ENCODE measurements around the gene ICAM2.

Gene ICAM2

DNA sequence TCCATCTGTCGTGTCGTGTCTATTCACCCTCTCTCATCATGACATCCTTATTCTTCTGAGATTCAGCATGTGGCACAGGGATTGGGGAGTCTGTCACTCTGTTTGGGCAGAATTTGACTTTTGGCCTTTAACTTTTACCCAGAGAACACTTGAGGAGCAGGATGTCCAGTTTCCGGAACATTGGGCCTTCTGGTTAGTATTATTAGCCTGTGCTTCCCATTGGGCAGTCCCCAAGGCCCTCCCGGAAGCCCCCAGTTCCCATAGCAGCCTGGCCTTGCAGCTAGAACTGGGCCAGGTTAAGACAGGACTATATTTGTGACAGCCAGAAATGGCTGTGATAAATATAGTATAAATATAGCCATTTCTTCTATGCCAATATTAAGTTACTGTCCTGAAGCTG lies 57.3 kb downstream of the ICAM2 start:
- DNase-seq (ENCODE audit: low read depth) = no peak
- TF ChIP-seq, protein P1, sequence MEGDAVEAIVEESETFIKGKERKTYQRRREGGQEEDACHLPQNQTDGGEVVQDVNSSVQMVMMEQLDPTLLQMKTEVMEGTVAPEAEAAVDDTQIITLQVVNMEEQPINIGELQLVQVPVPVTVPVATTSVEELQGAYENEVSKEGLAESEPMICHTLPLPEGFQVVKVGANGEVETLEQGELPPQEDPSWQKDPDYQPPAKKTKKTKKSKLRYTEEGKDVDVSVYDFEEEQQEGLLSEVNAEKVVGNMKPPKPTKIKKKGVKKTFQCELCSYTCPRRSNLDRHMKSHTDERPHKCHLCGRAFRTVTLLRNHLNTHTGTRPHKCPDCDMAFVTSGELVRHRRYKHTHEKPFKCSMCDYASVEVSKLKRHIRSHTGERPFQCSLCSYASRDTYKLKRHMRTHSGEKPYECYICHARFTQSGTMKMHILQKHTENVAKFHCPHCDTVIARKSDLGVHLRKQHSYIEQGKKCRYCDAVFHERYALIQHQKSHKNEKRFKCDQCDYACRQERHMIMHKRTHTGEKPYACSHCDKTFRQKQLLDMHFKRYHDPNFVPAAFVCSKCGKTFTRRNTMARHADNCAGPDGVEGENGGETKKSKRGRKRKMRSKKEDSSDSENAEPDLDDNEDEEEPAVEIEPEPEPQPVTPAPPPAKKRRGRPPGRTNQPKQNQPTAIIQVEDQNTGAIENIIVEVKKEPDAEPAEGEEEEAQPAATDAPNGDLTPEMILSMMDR (conservative IDR thresholded peaks at IDR 0.05; ENCODE audit: low read length) = no peak
- no peak overlapping the region for H3K4me3 ChIP-seq (ENCODE audit: low read length)

DNA sequence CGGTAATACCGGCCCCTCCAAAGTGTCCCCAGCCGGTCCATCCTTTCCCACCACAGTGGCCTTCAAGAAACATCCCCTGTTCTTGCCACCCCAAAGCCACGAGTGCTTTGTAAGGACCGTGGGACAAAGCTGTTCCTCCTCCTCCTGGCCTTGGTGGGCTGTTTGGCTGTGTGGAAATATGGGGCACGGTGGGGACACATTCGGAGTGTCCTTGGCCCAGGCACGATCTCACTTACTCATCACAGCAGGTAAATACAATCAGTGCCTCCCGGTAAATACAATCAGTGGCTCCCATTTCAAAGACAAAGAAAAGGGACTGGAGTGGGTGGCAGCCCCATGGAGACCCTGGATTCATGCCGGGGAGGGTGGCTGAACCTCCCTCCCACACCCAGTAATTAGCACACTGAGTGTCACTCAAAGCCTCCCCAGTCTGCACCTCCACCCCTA lies 58.1 kb downstream of the ICAM2 start:
- no peak for DNase-seq (ENCODE audit: low read depth)
- no peak overlapping the region for H3K4me3 ChIP-seq (ENCODE audit: low read length)
- TF ChIP-seq, protein P1 (conservative IDR thresholded peaks at IDR 0.05; ENCODE audit: low read length) = no peak

DNA sequence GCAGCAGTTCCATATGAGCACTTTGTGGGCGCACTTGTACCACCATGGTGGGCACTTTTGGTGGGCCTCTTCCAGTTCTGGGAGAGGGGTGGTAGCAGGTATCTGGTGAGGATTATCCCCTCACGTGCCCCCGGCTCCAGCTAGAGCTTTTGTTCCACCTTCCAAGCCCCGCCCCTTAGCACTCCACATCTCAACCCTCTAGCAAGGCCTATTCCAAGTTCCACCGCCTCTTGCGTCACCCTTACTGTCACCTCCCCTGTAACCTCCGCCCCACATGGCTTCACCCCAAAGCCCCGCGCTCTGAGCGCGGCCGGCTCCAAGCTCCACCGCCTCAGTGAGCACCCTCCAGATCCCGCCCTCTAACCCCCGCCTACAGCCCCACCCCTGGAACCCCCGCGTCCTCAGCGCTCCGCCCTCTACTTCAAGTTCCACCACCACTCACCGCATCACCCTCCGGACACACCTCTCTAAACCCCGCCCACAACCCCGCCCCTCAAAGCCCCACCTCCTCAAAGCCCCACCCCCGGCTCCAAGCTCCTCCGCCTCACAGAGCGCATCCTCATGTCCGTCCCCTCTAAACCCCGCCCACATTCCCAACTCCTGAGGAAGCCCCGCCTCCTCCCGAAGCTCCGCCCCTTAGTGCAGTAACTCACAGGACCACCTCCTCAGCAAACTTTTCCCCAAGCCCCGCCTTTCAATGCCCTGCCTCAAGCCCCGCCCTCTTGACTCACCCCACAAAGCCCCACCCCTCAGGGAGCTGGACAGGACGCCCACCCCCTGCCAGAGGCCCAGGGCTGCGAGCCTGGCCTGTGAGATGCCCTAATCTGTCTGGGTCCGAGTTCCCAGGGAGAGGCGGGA lies 58.8 kb downstream of the ICAM2 start:
- H3K4me3 ChIP-seq (ENCODE audit: low read length) = peak overlapping the region; percentile 12; the same call in 1 of the 2 replicates
- TF ChIP-seq, protein P1 (conservative IDR thresholded peaks at IDR 0.05; ENCODE audit: low read length) = no peak
- DNase-seq (ENCODE audit: low read depth) = peak; percentile 37

DNA sequence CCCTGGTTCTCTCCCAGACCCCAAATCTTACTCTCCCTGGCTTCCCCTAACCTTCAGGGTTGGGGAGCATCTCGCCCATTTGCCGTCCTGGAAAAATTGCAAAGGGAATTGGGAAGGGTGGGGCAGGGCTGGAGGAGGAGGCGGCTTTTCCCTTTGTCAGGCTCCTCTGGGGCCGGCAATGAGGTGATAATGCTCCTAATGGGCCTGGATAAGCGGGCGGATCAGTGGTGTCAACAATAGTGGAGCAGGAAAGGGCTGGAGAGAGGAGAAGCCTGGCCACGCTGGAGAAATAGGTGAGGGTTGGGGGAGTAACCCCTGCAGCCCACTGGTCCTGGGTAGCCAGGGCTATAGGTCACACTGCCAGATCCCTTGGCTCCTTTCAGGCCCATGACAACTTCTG lies 60.0 kb downstream of the ICAM2 start:
- TF ChIP-seq, protein P1 (conservative IDR thresholded peaks at IDR 0.05; ENCODE audit: low read length) = no peak
- H3K4me3 ChIP-seq (ENCODE audit: low read length) = no peak overlapping the region
- DNase-seq (ENCODE audit: low read depth) = no peak

DNA sequence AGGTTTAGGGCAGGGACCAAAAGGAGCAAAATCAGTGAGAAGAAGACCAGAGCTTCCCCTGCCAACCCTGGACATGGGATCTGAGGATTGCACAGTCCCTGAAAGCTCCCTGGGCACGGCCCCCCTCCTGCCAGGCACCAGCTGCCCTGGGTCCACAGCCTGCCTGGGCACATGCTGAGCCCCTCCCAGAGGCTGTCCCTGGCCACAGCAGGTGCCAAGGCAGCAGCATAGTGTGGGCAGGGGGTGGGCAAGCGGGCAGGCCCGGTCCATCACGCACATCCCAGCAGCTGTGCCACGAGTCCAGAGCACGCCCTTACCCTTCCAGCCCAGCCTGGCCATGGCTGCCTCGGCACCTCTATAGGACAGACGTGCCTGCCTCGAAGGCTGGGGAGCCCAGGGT lies 60.4 kb downstream of the ICAM2 start:
- TF ChIP-seq, protein P1 (conservative IDR thresholded peaks at IDR 0.05; ENCODE audit: low read length) = no peak
- no peak overlapping the region for H3K4me3 ChIP-seq (ENCODE audit: low read length)
- DNase-seq (ENCODE audit: low read depth) = no peak

DNA sequence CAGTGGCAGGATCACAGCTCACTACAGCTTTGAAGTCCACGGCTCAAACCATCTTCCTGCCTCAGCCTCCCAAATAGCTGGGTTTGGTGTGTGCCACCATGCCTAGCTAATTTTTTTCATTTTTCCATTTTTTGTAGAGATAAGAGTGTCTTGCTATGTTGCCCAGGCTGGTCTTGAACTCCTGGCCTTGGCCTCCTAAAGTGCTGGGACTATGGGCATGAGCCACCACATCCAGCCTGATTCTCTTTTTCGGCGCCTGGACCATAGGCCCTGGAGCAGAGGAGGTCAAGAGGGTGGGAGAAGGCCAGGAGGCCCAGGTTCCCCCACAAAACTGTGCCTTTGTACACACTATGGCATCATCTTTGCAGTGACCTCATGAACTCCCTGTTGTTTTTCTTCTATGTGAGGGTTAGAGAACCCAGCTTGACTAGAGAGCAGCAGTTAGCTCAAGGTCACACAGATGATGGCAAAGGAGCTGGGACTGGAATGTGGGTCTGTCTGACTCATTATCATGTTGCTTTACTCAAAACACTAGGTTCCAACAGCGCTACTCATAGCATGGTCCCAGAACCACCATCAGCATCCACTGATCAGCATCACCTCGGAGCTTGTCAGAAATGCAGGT lies 64.0 kb downstream of the ICAM2 start:
- DNase-seq (ENCODE audit: low read depth) = peak; percentile 66
- no peak overlapping the region for H3K4me3 ChIP-seq (ENCODE audit: low read length)
- TF ChIP-seq, protein P1 (conservative IDR thresholded peaks at IDR 0.05; ENCODE audit: low read length) = no peak

DNA sequence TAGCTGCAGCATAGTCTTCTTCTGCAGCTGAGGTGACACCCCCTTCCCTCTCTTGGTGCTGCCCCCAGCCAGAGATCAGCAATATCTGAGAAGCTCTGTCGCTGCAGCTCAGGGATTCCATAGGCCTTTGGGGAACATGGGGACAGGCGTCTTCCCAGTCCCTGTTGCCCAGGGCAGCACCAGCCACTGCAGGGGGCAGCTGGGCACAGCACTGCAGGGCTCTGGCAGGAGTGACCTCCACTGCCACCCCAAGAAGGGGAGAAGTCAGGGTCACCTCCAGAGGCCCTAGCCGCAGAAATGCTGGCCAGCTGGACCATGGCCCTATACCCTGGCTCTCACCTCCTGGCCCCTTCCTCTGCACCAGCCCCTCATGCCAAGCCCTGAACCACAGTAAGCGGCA lies 64.6 kb downstream of the ICAM2 start:
- H3K4me3 ChIP-seq (ENCODE audit: low read length) = no peak overlapping the region
- TF ChIP-seq, protein P1 (conservative IDR thresholded peaks at IDR 0.05; ENCODE audit: low read length) = no peak
- DNase-seq (ENCODE audit: low read depth) = no peak
